Activated CD8-positive, alpha-beta T cell treated with anti-CD3 and anti-CD28 coated beads, Interleukin-2, amount 10 ng/mL, durations not matched to agents 7 days and 5 days (primary cell): ENCODE results near the gene GATAD2B. TPM values are rescaled to one million over a fixed set of nuclear protein-coding genes. Genes with fewer than 3 reads are reported as not detected.
A peak's percentile ranks its signal among the peaks of the same experiment; 100 is the strongest.

ENCODE experiments used
- ATAC-seq: fragments of 150-1000 bp; cut with Tn5 transposase; one replicate; pipeline ENCODE4 v1.10.0; 2021; ENCODE audit warnings: moderate library complexity
- CTCF ChIA-PET: fragments of 350-600 bp; sonication (Branson Sonifier 250); formaldehyde crosslinking; loops from one replicate; lab custom pipeline; 2021; ENCODE audit warnings: antibody characterized with exemption; lab: Charles Lee
- POLR2A ChIA-PET: fragments of 350-600 bp; sonication (Branson Sonifier 250); formaldehyde crosslinking; loops from one replicate; lab custom pipeline; 2021; ENCODE audit warnings: antibody characterized with exemption; lab: Charles Lee
- DNase-seq: peaks from one replicate; pipeline ENCODE4 v3.0.0-alpha.2; 2020
- H3K27ac Mint-ChIP-seq: one replicate; pipeline ENCODE4 v1.8.0; 2021; ENCODE audit warnings: mild to moderate bottlenecking, mixed read lengths
- H3K27me3 Mint-ChIP-seq: one replicate; pipeline ENCODE4 v1.8.0; 2021; ENCODE audit warnings: low read depth, mixed read lengths
- H3K36me3 Mint-ChIP-seq: one replicate; pipeline ENCODE4 v1.8.0; 2021; ENCODE audit warnings: low read depth, mixed read lengths
- H3K4me1 Mint-ChIP-seq: one replicate; pipeline ENCODE4 v1.8.0; 2021; ENCODE audit warnings: low read depth, mixed read lengths
- H3K4me3 Mint-ChIP-seq: one replicate; pipeline ENCODE4 v1.8.0; 2021; ENCODE audit warnings: mild to moderate bottlenecking, mixed read lengths
- H3K9me3 Mint-ChIP-seq: one replicate; pipeline ENCODE4 v1.8.0; 2022; ENCODE audit warnings: mixed read lengths; ENCODE audit not compliant: insufficient read depth
- total RNA-seq, 2 experiments: library from RNA; stranded (reverse); gene quantifications; one replicate each; pipeline ENCODE4 v1.2.3, GENCODE V29; 2021

GATAD2B gene
- total RNA-seq, 2 experiments from 2014 or later = 70.2 to 71.7 TPM

GRCh38 chr1:153953859-153954365, 31.1 kb upstream of the GATAD2B start:
- Mint-ChIP-seq H3K36me3 (peaks cover 56% of the 10 kb centered on the region), H3K4me1 (peaks cover 48% of the 10 kb centered on the region), H3K4me3 (no peak overlapping the region), H3K27me3 (no peaks in the 10 kb centered on the region), H3K9me3 (no peaks in the 10 kb centered on the region), H3K27ac (peak overlapping the region; percentile 58)
- ChIA-PET POLR2A (interaction anchor here (0.6 to 7.4 kb wide), 5 partner anchors 8 to 284 kb away, joined by 3 to 63 read pairs (median 4); partner anchors contain the start of genes DENND4B and RPS27), CTCF (interaction anchor here (1.4 to 5.4 kb wide), 2 partner anchors 7 to 32 kb away, joined by 3 to 28 read pairs; partner anchors contain the start of genes DENND4B and RAB13)
- ATAC-seq (no peak), DNase-seq (no peak)

- Mint-ChIP-seq H3K4me3 (no peak overlapping the region), H3K4me1 (peaks cover 47% of the 10 kb centered on the region), H3K27me3 (no peaks in the 10 kb centered on the region), H3K9me3 (no peaks in the 10 kb centered on the region), H3K36me3 (peaks cover 69% of the 10 kb centered on the region), H3K27ac (no peak overlapping the region)
- ChIA-PET POLR2A (no interaction called here), CTCF (no interaction called here)
- ATAC-seq (no peak), DNase-seq (no peak)
Measured at GRCh38 chr1:153951801-153952200, 29.0 kb upstream of the GATAD2B start.

DNA sequence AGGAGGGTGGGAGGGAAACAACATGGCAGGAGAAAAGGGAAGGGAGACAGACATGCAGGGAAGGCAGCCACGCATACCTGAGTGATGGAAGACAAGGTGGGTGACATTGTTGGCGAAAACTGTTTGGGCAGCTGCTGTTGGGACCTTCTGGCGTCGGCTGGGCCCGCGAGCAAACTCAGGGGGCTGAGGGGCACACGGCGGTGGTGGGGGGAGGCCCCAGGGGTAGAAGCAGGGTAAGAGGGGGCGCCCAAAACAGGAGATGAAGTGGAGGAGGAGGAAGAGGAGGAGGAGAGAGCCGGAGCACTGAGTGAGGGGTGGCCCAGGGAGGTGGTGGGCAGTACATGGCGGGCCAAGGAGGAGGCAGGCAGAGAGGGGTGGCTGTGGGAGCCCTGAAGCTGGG, 28.4 kb upstream of the GATAD2B start:
- no peak for DNase-seq
- Mint-ChIP-seq H3K27me3 (no peaks in the 10 kb centered on the region), H3K36me3 (peaks cover 69% of the 10 kb centered on the region), H3K4me1 (peaks cover 43% of the 10 kb centered on the region), H3K4me3 (no peak overlapping the region), H3K27ac (peak overlapping the region; percentile 41), H3K9me3 (no peaks in the 10 kb centered on the region)
- ChIA-PET CTCF (no interaction called here), POLR2A (no interaction called here)
- no peak for ATAC-seq

DNA sequence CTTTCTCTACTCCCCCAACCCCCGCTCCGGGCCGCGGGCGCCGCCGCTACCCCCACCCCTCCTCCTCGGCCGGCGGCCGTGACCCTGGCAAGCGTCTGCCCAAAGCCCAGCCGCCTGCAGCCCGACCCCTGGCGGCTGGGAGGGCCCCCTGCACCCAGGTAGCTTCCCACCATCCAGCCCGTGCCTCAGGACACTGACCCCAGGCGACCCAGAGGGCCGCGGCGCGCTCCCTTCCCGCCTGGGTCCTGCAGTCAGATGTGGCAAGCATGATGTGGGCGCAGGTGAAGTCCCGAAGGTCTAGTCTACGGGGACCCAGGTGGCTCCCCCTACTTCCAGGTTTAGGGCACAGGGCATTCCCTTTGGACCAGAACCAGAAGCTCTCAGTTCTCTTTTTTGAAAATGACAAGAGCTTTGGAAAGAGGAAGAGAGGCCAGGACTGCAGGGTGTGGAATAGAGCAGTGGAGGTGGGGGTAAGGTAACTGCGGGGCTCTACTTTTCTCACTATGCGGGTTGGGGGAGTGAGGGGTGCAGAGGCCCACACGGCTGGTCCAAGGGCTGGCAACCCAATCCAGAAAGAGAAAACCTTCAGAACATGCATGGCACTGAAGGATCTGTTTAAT, 24.0 kb upstream of the GATAD2B start, which contains the start of gene DENND4B:
Gene DENND4B, minus strand, starts transcription at position 97 of the 620 bp plus-strand sequence. CDS start 2,344 bp downstream, outside the sequence.
- DNase-seq (peak; percentile 81), ATAC-seq (peak; percentile 66)
- POLR2A ChIA-PET = interaction anchor here (0.6 to 5.9 kb wide), 17 partner anchors 11 to 164 kb away, joined by 3 to 71 read pairs (median 5); partner anchors contain the start of genes CREB3L4, CRTC2, GATAD2B and JTB
- H3K4me1 Mint-ChIP-seq = peaks cover 32% of the 10 kb centered on the region
- H3K36me3 Mint-ChIP-seq = peaks cover 75% of the 10 kb centered on the region
- peak within 1 kb of the TSS; percentile 97 for H3K27ac Mint-ChIP-seq
- no peaks in the 10 kb centered on the region for H3K27me3 Mint-ChIP-seq
- H3K9me3 Mint-ChIP-seq = no peaks in the 10 kb centered on the region
- peak within 1 kb of the TSS; percentile 96 for H3K4me3 Mint-ChIP-seq
- CTCF ChIA-PET = interaction anchor here (0.6 to 5.5 kb wide), 29 partner anchors 8 to 378 kb away, joined by 3 to 70 read pairs (median 4); partner anchors contain the start of genes CHTOP, CREB3L4, CRTC2 and GATAD2B

DNA sequence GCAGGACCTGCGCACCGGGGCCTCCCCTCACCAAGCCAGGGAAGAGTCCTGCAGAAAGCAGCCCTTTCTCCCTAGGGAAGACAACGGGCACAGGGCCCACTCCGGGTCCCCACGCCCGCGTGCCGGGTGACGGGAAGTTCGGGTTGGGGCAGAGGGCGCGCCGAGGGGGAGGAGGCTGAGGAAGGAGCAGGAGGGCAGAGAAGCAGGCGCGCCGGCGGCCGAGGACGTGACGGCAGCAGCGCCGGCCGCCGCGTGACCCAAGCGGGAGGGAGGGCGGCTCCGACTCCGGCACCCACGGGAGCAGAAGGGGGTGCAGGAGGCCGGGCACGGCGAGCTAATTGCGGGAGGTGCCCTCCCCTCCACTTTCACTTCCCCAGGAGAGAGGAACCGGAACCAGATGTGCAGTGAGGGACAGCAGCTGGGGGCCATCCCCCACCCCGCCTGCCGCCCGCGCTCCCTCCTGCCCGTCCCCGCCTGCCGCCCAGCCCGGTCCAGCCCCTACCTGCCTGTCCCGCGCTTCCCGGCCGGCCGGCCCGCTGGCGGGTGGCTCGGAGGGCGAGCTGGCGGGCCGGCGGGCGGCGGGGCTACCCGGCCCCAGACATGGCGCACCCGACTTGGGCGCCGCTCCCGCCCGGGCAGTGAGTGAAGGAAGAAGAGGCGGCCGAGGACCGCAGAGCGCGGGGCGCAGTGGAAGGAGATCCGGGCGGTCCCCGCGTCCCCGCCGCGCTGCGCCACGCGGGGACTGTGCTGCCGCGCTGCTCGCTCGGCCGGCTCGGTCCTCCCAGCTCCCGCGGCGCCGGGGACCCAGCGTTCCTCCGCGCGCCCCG, 23.2 kb upstream of the GATAD2B start:
- POLR2A ChIA-PET = interaction anchor here (0.7 to 5.9 kb wide), 21 partner anchors 11 to 287 kb away, joined by 3 to 71 read pairs (median 4); partner anchors contain the start of genes CREB3L4, CRTC2, GATAD2B and JTB
- DNase-seq = peak; percentile 82
- Mint-ChIP-seq H3K4me1 (peaks cover 28% of the 10 kb centered on the region), H3K9me3 (no peaks in the 10 kb centered on the region), H3K27ac (peak overlapping the region; percentile 97), H3K27me3 (no peaks in the 10 kb centered on the region), H3K4me3 (peak overlapping the region; percentile 96), H3K36me3 (peaks cover 73% of the 10 kb centered on the region)
- CTCF ChIA-PET = interaction anchor here (0.5 to 5.5 kb wide), 30 partner anchors 9 to 378 kb away, joined by 3 to 70 read pairs (median 4); partner anchors contain the start of genes CREB3L4, CRTC2, GATAD2B and ILF2
- peak; percentile 52 for ATAC-seq

GRCh38 chr1:153945131-153945794, 22.5 kb upstream of the GATAD2B start:
- H3K4me1 Mint-ChIP-seq = peaks cover 26% of the 10 kb centered on the region
- peaks cover 71% of the 10 kb centered on the region for H3K36me3 Mint-ChIP-seq
- H3K27me3 Mint-ChIP-seq = no peaks in the 10 kb centered on the region
- ChIA-PET CTCF (interaction anchor here (0.8 to 5.5 kb wide), 23 partner anchors 12 to 410 kb away, joined by 3 to 70 read pairs (median 6); partner anchors contain the start of genes CREB3L4, CRTC2, GATAD2B and ILF2), POLR2A (interaction anchor here (0.6 to 5.9 kb wide), 23 partner anchors 9 to 286 kb away, joined by 3 to 71 read pairs (median 4); partner anchors contain the start of genes CREB3L4, CRTC2, GATAD2B and JTB)
- H3K9me3 Mint-ChIP-seq = no peaks in the 10 kb centered on the region
- DNase-seq (peak; percentile 93), ATAC-seq (peak; percentile 74)
- peak overlapping the region; percentile 96 for H3K4me3 Mint-ChIP-seq
- H3K27ac Mint-ChIP-seq = peak overlapping the region; percentile 97

DNA sequence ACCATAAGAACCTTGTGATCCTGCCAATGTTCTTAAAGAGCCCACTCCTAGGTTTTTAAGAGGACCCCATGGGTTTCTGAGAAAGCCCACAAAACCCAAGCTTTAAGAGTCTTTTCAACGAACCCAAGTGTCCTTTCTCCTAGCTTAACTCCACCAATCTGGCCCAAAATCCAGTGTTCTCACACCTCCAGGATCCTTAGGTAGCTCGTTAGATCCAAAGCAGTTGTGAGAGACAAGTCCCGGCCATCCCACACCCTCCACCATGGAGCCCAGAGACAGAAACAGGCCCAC, 22.0 kb upstream of the GATAD2B start:
- H3K4me1 Mint-ChIP-seq = peaks cover 26% of the 10 kb centered on the region
- ChIA-PET POLR2A (interaction anchor here (0.6 to 5.9 kb wide), 19 partner anchors 8 to 285 kb away, joined by 3 to 71 read pairs (median 6); partner anchors contain the start of genes CREB3L4, CRTC2, GATAD2B and JTB), CTCF (interaction anchor here (0.8 to 5.5 kb wide), 17 partner anchors 13 to 410 kb away, joined by 3 to 70 read pairs (median 4); partner anchors contain the start of genes CREB3L4, CRTC2, GATAD2B and ILF2)

DNA sequence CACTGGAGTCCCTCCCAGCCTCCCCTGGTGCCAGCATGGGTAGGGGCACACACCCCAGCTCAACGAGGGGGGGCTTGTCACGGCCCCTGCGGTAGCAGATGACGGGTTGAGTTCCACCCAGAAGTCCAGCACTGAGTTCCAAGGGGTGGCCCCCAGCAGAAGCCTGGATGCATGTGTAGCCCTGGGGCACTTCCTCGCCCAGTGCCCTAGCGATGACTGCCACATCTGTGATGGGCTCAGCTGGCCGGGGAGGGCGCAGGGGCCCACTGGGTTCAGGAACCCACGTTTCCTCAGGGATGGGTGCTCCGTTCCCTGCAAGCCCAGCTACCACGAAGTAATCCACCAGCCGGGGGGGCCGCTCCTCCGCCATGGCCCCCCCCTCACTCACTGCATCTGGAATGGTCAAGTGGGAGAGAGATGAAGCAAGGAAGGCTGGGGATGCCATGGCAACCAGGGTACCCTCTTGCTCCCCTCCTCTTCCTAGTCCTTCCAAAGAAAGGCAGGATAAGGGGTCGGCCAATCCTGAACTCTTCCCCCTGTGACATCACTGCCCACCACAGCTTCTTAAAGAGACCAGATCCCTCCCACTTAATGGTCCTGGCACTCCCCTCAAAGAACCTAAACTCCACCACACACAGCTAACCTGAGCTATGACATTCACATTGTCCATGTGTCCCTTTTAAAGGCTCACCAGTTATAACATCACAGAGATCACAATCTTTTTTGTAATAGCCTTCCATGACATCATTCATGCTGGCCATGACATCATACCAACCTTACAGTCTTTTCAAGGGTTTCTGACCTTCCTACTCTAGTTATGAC, 21.4 kb upstream of the GATAD2B start:
- ATAC-seq (no peak), DNase-seq (peak; percentile 50)
- Mint-ChIP-seq H3K9me3 (no peaks in the 10 kb centered on the region), H3K27me3 (no peaks in the 10 kb centered on the region), H3K4me3 (peak overlapping the region; percentile 96), H3K27ac (peak overlapping the region; percentile 97), H3K36me3 (peaks cover 77% of the 10 kb centered on the region), H3K4me1 (peaks cover 26% of the 10 kb centered on the region)
- CTCF ChIA-PET = interaction anchor here (0.8 to 5.5 kb wide), 15 partner anchors 13 to 409 kb away, joined by 3 to 70 read pairs (median 4); partner anchors contain the start of genes CREB3L4, CRTC2, GATAD2B and JTB
- POLR2A ChIA-PET = interaction anchor here (0.6 to 5.9 kb wide), 18 partner anchors 8 to 329 kb away, joined by 3 to 71 read pairs (median 6); partner anchors contain the start of genes CREB3L4, CRTC2, GATAD2B and JTB

More for the DNA sequence above, 22.0 kb upstream of the GATAD2B start:
- H3K4me3 Mint-ChIP-seq = peak overlapping the region; percentile 96
- H3K27ac Mint-ChIP-seq = peak overlapping the region; percentile 97
- no peaks in the 10 kb centered on the region for H3K9me3 Mint-ChIP-seq
- DNase-seq (no peak), ATAC-seq (no peak)
- peaks cover 71% of the 10 kb centered on the region for H3K36me3 Mint-ChIP-seq
- no peaks in the 10 kb centered on the region for H3K27me3 Mint-ChIP-seq

- peaks cover 26% of the 10 kb centered on the region for H3K4me1 Mint-ChIP-seq
- CTCF ChIA-PET = interaction anchor here (1.1 to 5.5 kb wide), 3 partner anchors 14 to 145 kb away, joined by 3 to 70 read pairs (median 48); partner anchors contain the start of genes CRTC2 and GATAD2B
- H3K36me3 Mint-ChIP-seq = peaks cover 73% of the 10 kb centered on the region
- ATAC-seq = no peak
- peak overlapping the region; percentile 97 for H3K27ac Mint-ChIP-seq
- POLR2A ChIA-PET = interaction anchor here (4.5 to 5.9 kb wide), 2 partner anchors 14 to 20 kb away, joined by 63 to 71 read pairs; partner anchors contain the start of genes CRTC2 and GATAD2B
- H3K9me3 Mint-ChIP-seq = no peaks in the 10 kb centered on the region
- DNase-seq = no peak
- H3K4me3 Mint-ChIP-seq = no peak overlapping the region
- H3K27me3 Mint-ChIP-seq = no peaks in the 10 kb centered on the region
Measured at GRCh38 chr1:153942766-153943549, 20.2 kb upstream of the GATAD2B start.
